Measurements from ENCODE around the gene STAMBPL1. TPM values are rescaled to one million over a fixed set of nuclear protein-coding genes. Genes with fewer than 3 reads are reported as not detected.
A peak's percentile ranks its signal among the peaks of the same experiment; 100 is the strongest.

The STAMBPL1 gene
- total RNA-seq, 1 experiment from 2014 or later = 0.54 TPM

DNA sequence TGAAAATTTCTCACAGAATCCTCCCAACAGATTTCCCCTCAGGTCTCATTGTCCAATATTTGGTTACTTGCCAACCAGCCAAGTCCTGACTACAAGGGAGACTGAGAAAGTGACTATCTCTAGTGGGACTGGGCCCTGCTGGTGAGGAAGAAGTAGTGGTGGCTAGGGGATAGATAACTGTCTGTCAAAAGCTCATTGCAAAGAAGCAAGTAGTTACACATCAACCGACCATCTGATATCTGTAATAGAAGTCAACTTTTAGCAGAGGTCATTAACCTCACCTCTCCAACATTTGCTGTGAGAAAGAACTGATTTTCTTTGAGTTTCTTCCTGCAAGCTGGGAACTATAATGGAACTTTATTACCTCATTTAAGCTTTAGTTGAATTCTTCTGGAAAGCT lies 15.2 kb downstream of the STAMBPL1 start:
- peaks cover 50% of the 10 kb centered on the region for H3K4me1 ChIP-seq
- peaks cover 20% of the 10 kb centered on the region for H3K4me1 Mint-ChIP-seq (ENCODE audit: low read depth, unreplicated experiment)
- H3K27ac Mint-ChIP-seq (ENCODE audit: unreplicated experiment) = no peak overlapping the region
- no TSS peak for BruUV-seq (replicated peaks)
- TF ChIP-seq, protein P1, sequence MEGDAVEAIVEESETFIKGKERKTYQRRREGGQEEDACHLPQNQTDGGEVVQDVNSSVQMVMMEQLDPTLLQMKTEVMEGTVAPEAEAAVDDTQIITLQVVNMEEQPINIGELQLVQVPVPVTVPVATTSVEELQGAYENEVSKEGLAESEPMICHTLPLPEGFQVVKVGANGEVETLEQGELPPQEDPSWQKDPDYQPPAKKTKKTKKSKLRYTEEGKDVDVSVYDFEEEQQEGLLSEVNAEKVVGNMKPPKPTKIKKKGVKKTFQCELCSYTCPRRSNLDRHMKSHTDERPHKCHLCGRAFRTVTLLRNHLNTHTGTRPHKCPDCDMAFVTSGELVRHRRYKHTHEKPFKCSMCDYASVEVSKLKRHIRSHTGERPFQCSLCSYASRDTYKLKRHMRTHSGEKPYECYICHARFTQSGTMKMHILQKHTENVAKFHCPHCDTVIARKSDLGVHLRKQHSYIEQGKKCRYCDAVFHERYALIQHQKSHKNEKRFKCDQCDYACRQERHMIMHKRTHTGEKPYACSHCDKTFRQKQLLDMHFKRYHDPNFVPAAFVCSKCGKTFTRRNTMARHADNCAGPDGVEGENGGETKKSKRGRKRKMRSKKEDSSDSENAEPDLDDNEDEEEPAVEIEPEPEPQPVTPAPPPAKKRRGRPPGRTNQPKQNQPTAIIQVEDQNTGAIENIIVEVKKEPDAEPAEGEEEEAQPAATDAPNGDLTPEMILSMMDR (IDR thresholded peaks at IDR 0.05; ENCODE audit: insufficient read depth in 1 of 2, low read depth in 1 of 2, low read length in 1 of 2, severe bottlenecking in 1 of 2, unreplicated experiment in 1 of 2) = no peak
- no peak overlapping the region for H3K4me3 Mint-ChIP-seq (ENCODE audit: unreplicated experiment)
- no peaks in the 10 kb centered on the region for H3K9me3 ChIP-seq
- peaks cover under 1% of the 10 kb centered on the region for H3K27me3 Mint-ChIP-seq (ENCODE audit: insufficient read depth, unreplicated experiment)
- no peaks in the 10 kb centered on the region for H3K27me3 ChIP-seq (replicated peaks; ENCODE audit: control insufficient read depth, insufficient read depth, low read length)
- POLR2A ChIA-PET = no interaction called here
- CTCF ChIA-PET = interaction anchor here (0.8 to 0.9 kb wide), 2 partner anchors 37 to 39 kb away, joined by 3 to 7 read pairs; no protein-coding TSS in a partner anchor
- intact Hi-C loops (cut with micrococcal nuclease; ENCODE audit: unreplicated experiment) = no loop called here
- no peaks in the 10 kb centered on the region for H3K36me3 Mint-ChIP-seq (ENCODE audit: insufficient read depth, unreplicated experiment)
- H3K4me3 ChIP-seq (ENCODE audit: low read depth, low read length) = no peak overlapping the region
- no peaks in the 10 kb centered on the region for H3K36me3 ChIP-seq (ENCODE audit: control insufficient read depth, insufficient read depth, low read length)
- H3K9me3 Mint-ChIP-seq (ENCODE audit: unreplicated experiment) = no peaks in the 10 kb centered on the region
- no peak for DNase-seq

DNA sequence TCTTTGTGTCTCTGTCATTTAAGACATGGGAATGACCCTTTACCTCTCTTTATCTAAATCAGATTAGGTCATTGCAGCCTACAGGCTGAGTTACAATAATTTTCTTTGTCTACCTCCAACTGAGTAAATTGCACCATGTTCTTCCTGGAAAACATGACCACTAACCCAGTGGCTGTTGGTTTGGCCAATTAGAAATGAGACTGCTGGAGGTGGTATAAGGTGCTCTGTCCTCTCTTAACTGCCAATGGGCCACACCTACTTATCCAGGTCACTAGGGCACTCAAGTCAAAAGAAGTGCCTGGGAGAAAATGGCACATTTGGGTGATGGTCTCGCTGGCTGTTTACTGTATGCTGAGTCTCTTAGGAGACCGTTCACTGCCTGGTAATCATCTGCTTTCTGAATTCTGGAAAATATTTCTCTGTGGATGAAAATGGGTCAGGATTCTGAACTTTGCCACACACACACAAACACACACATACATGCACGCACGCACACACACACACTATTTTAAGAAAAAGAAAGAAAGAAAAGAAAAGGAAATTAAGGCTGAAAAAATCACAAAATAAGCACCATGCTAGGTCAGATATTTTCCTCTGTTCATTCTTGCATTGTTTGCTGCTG lies 16.4 kb downstream of the STAMBPL1 start:
- peak overlapping the region; percentile 76 for H3K27ac Mint-ChIP-seq (ENCODE audit: unreplicated experiment)
- H3K36me3 Mint-ChIP-seq (ENCODE audit: insufficient read depth, unreplicated experiment) = no peaks in the 10 kb centered on the region
- H3K27me3 ChIP-seq (replicated peaks; ENCODE audit: control insufficient read depth, insufficient read depth, low read length) = no peaks in the 10 kb centered on the region
- H3K9me3 ChIP-seq = no peaks in the 10 kb centered on the region
- H3K4me3 Mint-ChIP-seq (ENCODE audit: unreplicated experiment) = peak overlapping the region; percentile 9
- no peak overlapping the region for H3K4me3 ChIP-seq (ENCODE audit: low read depth, low read length)
- TF ChIP-seq, protein P1 (IDR thresholded peaks at IDR 0.05; ENCODE audit: insufficient read depth in 1 of 2, low read depth in 1 of 2, low read length in 1 of 2, severe bottlenecking in 1 of 2, unreplicated experiment in 1 of 2) = no peak
- no peaks in the 10 kb centered on the region for H3K27me3 Mint-ChIP-seq (ENCODE audit: insufficient read depth, unreplicated experiment)
- CTCF ChIA-PET = no interaction called here
- H3K4me1 Mint-ChIP-seq (ENCODE audit: low read depth, unreplicated experiment) = peaks cover 20% of the 10 kb centered on the region
- H3K4me1 ChIP-seq = peaks cover 60% of the 10 kb centered on the region
- no peaks in the 10 kb centered on the region for H3K9me3 Mint-ChIP-seq (ENCODE audit: unreplicated experiment)
- POLR2A ChIA-PET = no interaction called here
- peak; percentile 22 to 72 for DNase-seq
- BruUV-seq (replicated peaks) = no TSS peak
- H3K36me3 ChIP-seq (ENCODE audit: control insufficient read depth, insufficient read depth, low read length) = no peaks in the 10 kb centered on the region
- intact Hi-C loops (cut with micrococcal nuclease; ENCODE audit: unreplicated experiment) = loop anchor here (2.0 kb wide), 1 partner anchor 16 kb away; the partner anchor contains the start of gene STAMBPL1

DNA sequence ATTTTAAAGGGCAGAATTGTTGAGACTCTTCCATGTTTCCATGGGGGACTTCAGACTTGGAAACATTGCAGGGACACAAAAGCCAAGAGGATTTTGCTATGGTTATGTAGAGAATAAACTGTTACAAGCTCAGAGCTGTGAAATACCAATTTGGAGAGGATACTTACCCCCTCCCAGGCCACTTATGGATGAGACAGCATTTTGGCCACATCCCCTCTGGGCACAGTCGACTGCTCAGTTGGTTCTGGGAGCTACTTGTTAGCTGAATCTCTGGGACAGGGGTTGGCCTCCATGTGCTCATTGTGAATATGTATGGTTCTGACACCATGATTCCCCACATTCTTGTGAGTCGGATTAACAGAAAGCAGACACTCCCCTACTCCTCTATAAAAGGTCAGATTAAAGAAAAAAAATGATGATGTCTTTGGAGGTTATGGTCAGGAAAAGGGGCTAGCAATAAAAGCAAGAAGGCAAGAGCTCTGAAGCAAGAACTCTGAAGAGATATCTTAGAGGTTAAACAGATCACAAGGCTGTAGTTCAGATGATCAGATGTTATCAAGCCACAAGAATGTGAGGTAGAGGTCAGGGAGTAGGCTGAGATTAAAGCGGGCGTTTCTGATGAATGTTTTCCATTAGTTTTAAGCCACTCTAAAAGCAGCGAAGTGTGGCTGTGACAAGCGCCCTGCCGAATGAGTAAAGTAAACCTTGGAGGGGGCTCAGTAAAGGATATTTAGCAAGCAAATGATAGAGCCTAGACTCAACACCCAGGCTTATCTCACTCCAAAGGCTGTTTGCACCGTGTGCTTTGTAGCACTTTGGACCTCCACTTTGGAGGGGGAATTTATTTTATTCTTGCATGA lies 17.2 kb downstream of the STAMBPL1 start:
- intact Hi-C loops (cut with micrococcal nuclease; ENCODE audit: unreplicated experiment) = loop anchor here (1.0 to 2.0 kb wide), 2 partner anchors 16 to 35 kb away; partner anchors contain the start of gene STAMBPL1
- POLR2A ChIA-PET = no interaction called here
- no peaks in the 10 kb centered on the region for H3K36me3 Mint-ChIP-seq (ENCODE audit: insufficient read depth, unreplicated experiment)
- CTCF ChIA-PET = no interaction called here
- no peak overlapping the region for H3K4me3 ChIP-seq (ENCODE audit: low read depth, low read length)
- TF ChIP-seq, protein P1 (IDR thresholded peaks at IDR 0.05; ENCODE audit: insufficient read depth in 1 of 2, low read depth in 1 of 2, low read length in 1 of 2, severe bottlenecking in 1 of 2, unreplicated experiment in 1 of 2) = no peak
- peak overlapping the region; percentile 76 for H3K27ac Mint-ChIP-seq (ENCODE audit: unreplicated experiment)
- no peaks in the 10 kb centered on the region for H3K27me3 ChIP-seq (replicated peaks; ENCODE audit: control insufficient read depth, insufficient read depth, low read length)
- DNase-seq = peak; percentile 49 to 67
- H3K36me3 ChIP-seq (ENCODE audit: control insufficient read depth, insufficient read depth, low read length) = no peaks in the 10 kb centered on the region
- BruUV-seq (replicated peaks) = no TSS peak
- peaks cover 20% of the 10 kb centered on the region for H3K4me1 Mint-ChIP-seq (ENCODE audit: low read depth, unreplicated experiment)
- no peaks in the 10 kb centered on the region for H3K9me3 Mint-ChIP-seq (ENCODE audit: unreplicated experiment)
- no peaks in the 10 kb centered on the region for H3K27me3 Mint-ChIP-seq (ENCODE audit: insufficient read depth, unreplicated experiment)
- H3K4me3 Mint-ChIP-seq (ENCODE audit: unreplicated experiment) = peak overlapping the region; percentile 44
- H3K4me1 ChIP-seq = peaks cover 60% of the 10 kb centered on the region
- H3K9me3 ChIP-seq = no peaks in the 10 kb centered on the region

All from Caco-2 (cell line).